Small intestine (tissue), 7 donors: ENCODE data around the gene AFF4. TPM values are rescaled to one million over a fixed set of nuclear protein-coding genes. Genes with fewer than 3 reads are reported as not detected.
"Not testable (repeated sequence)": the region's sequence is repeated elsewhere in the genome, so short reads cannot be mapped to it uniquely, and the experiment has no call there.

Source experiments
- DNase-seq, 2 donors: peaks; one replicate each; pipeline versions ENCODE4 v3.0.0 to v3.0.0-alpha.2; 2013
- FAIRE-seq: peaks from 2 replicates; lab custom pipeline; 2012; peaks lifted over from hg19 to GRCh38; lab: Jason Lieb, UNC
- H3K27ac ChIP-seq, 3 donors: one replicate each; pipeline ENCODE4 v1.5.1; 2013; ENCODE audit warnings: low read length in 2 of 3, mild to moderate bottlenecking in 2 of 3, control low read depth in 1 of 3, inconsistent platforms in 1 of 3, low read depth in 1 of 3, moderate library complexity in 1 of 3
- H3K27me3 ChIP-seq, 3 donors: one replicate each; pipeline ENCODE4 v1.6.1; 2013; ENCODE audit warnings: low read length in 3 of 3, inconsistent platforms in 1 of 3; ENCODE audit not compliant: control insufficient read depth in 3 of 3, insufficient read depth in 3 of 3
- H3K36me3 ChIP-seq, 3 donors: one replicate each; pipeline ENCODE4 v1.6.1; 2013; ENCODE audit warnings: low read length in 3 of 3, inconsistent platforms in 1 of 3, low read depth in 1 of 3, mild to moderate bottlenecking in 1 of 3, moderate library complexity in 1 of 3; ENCODE audit not compliant: control insufficient read depth in 3 of 3, insufficient read depth in 2 of 3
- H3K4me1 ChIP-seq, 3 donors: one replicate each; pipeline ENCODE4 v1.6.1; 2013; ENCODE audit warnings: low read length in 2 of 3, inconsistent platforms in 1 of 3, low read depth in 1 of 3, mild to moderate bottlenecking in 1 of 3, moderate library complexity in 1 of 3; ENCODE audit not compliant: control insufficient read depth in 3 of 3, insufficient read depth in 2 of 3
- H3K4me3 ChIP-seq, 3 donors: one replicate each; pipeline ENCODE4 v1.5.1; 2013; ENCODE audit warnings: low read length in 3 of 3, control low read depth in 1 of 3, inconsistent platforms in 1 of 3, low read depth in 1 of 3, mild to moderate bottlenecking in 1 of 3, moderate library complexity in 1 of 3
- H3K9me3 ChIP-seq, 2 donors: one replicate each; pipeline ENCODE4 v1.6.1; 2013; ENCODE audit warnings: low read depth in 1 of 2, low read length in 1 of 2; ENCODE audit not compliant: control insufficient read depth in 2 of 2, insufficient read depth in 1 of 2
- WGBS, 3 donors: extraction: QIAGEN DNeasy Blood & Tissue Kit; methylation state at CpG; one replicate each; pipeline ENCODE4 v1.1.7; 2013; 5-methylcytosine and 5-hydroxymethylcytosine counted together
- polyA plus RNA-seq, 4 donors: library from polyadenylated mRNA; stranded (reverse) in 3 of 4; unstranded in 1 of 4; fragments of 200-250 nt in 3 of 4; fragments of 120-200 nt in 1 of 4; gene quantifications; one replicate each; pipeline versions ENCODE4 v1.2.1 to v1.2.3, GENCODE V29; 2013
- donor health status: healthy with polysubstance abuse.
- donor health status: control.
- donor health status: control.
- donor health status: Bipolar disorder and iron deficiency.
- donor health status: healthy.

Gene AFF4
- polyA plus RNA-seq, 4 donors, result 7.0 to 45.7 (median 10.2) TPM

- peaks cover 0 to 22% (median 6%) of the 10 kb centered on the region in 3 donors for H3K4me1 ChIP-seq
- 1 to 2% (median 1%) methylated on average over 12 to 13 of the region's 13 CpGs for WGBS, 3 donors
- FAIRE-seq, result no peak
Observed at GRCh38 chr5:132867046-132867451, 96.4 kb downstream of the AFF4 start.

GRCh38 chr5:132866342-132867045, 96.9 kb downstream of the AFF4 start, which contains the start of the genes GDF9 and UQCRQ:
TSS of gene GDF9 (minus strand) at chr5:132866469. CDS start at chr5:132864533, 1,936 bp downstream.
TSS of gene UQCRQ (plus strand) at chr5:132866642. CDS start at chr5:132866882, 240 bp downstream.
- Histone ChIP-seq H3K4me1 (peaks cover 0 to 20% (median 4%) of the 10 kb centered on the region in 3 donors), H3K36me3 (peaks cover 0 to 26% (median 3%) of the 10 kb centered on the region in 3 donors), H3K9me3 (no peaks in the 10 kb centered on the region), H3K27ac (peak within 1 kb of the TSS; percentile 85 to 96 (median 94)), H3K27me3 (no peaks in the 10 kb centered on the region), H3K4me3 (peak within 1 kb of the TSS; percentile 64 to 92 (median 74))
- FAIRE-seq (no peak), DNase-seq (peak; percentile 100)
- 0 to 1% (median 1%) methylated on average over 48 to 55 of the region's 55 CpGs for WGBS, 3 donors

More at GRCh38 chr5:132867046-132867451, 96.4 kb downstream of the AFF4 start:
- Histone ChIP-seq H3K27ac (peak overlapping the region; percentile 85 to 96 (median 94)), H3K9me3 (no peaks in the 10 kb centered on the region), H3K27me3 (no peaks in the 10 kb centered on the region), H3K36me3 (peaks cover 0 to 30% (median 3%) of the 10 kb centered on the region in 3 donors), H3K4me3 (peak overlapping the region; percentile 64 to 92 (median 74))
- no peak for DNase-seq

GRCh38 chr5:132865668-132866341, 97.6 kb downstream of the AFF4 start:
- Histone ChIP-seq H3K4me3 (peak overlapping the region; percentile 64 to 92 (median 74)), H3K4me1 (peaks cover 0 to 21% (median 4%) of the 10 kb centered on the region in 3 donors), H3K36me3 (peaks cover 0 to 26% (median 3%) of the 10 kb centered on the region in 3 donors), H3K9me3 (no peaks in the 10 kb centered on the region), H3K27ac (peak overlapping the region; percentile 76 to 96 (median 94)), H3K27me3 (no peaks in the 10 kb centered on the region)
- FAIRE-seq (no peak), DNase-seq (peak in 1 of 2 donors; percentile 27)
- 27 to 33% (median 30%) methylated on average over 30 of the region's 30 CpGs for WGBS, 3 donors

GRCh38 chr5:132860742-132861141, 102.7 kb downstream of the AFF4 start:
- no peak for FAIRE-seq
- Histone ChIP-seq H3K27ac (no peak overlapping the region), H3K27me3 (no peaks in the 10 kb centered on the region), H3K9me3 (no peaks in the 10 kb centered on the region), H3K36me3 (no peaks in the 10 kb centered on the region), H3K4me1 (peaks cover 0 to 17% (median 0%) of the 10 kb centered on the region in 3 donors), H3K4me3 (no peak overlapping the region)
- DNase-seq, result no peak
- 74 to 85% (median 75%) methylated on average over 5 of the region's 5 CpGs for WGBS, 3 donors

GRCh38 chr5:132859889-132860437, 103.5 kb downstream of the AFF4 start:
- no peak for FAIRE-seq
- 72 to 91% (median 84%) methylated on average over 2 of the region's 2 CpGs for WGBS, 3 donors

GRCh38 chr5:132856011-132856410, 107.4 kb downstream of the AFF4 start:
- DNase-seq (no peak), FAIRE-seq (no peak)
- Histone ChIP-seq H3K27ac (no peak overlapping the region), H3K4me1 (peaks cover 0 to 2% (median 0%) of the 10 kb centered on the region in 3 donors), H3K27me3 (no peaks in the 10 kb centered on the region), H3K9me3 (no peaks in the 10 kb centered on the region), H3K36me3 (no peaks in the 10 kb centered on the region), H3K4me3 (no peak overlapping the region)
- 83 to 96% (median 85%) methylated on average over 3 of the region's 3 CpGs for WGBS, 3 donors

More at GRCh38 chr5:132859889-132860437, 103.5 kb downstream of the AFF4 start:
- no peaks in the 10 kb centered on the region for H3K27me3 ChIP-seq
- no peaks in the 10 kb centered on the region for H3K9me3 ChIP-seq
- H3K4me3 ChIP-seq, result no peak overlapping the region
- no peak overlapping the region for H3K27ac ChIP-seq
- peaks cover 0 to 15% (median 0%) of the 10 kb centered on the region in 3 donors for H3K4me1 ChIP-seq
- DNase-seq, result no peak
- H3K36me3 ChIP-seq, result no peaks in the 10 kb centered on the region

- not testable (repeated sequence) for FAIRE-seq, H3K27ac ChIP-seq
- WGBS, 3 donors, result 95 to 98% (median 97%) methylated on average over 5 of the region's 5 CpGs
Observed at GRCh38 chr5:132854992-132855391, 108.4 kb downstream of the AFF4 start.

GRCh38 chr5:132854301-132854700, 109.1 kb downstream of the AFF4 start:
- DNase-seq (no peak), FAIRE-seq (no peak)
- Histone ChIP-seq H3K27ac (no peak overlapping the region), H3K27me3 (no peaks in the 10 kb centered on the region), H3K9me3 (no peaks in the 10 kb centered on the region), H3K4me1 (peaks cover 0 to 7% (median 0%) of the 10 kb centered on the region in 3 donors), H3K4me3 (no peak overlapping the region), H3K36me3 (no peaks in the 10 kb centered on the region)
- WGBS, 3 donors, result 25 to 29% (median 29%) methylated on average over 3 of the region's 3 CpGs

More at GRCh38 chr5:132854992-132855391, 108.4 kb downstream of the AFF4 start:
- H3K9me3 ChIP-seq, DNase-seq, H3K27me3 ChIP-seq, H3K4me1 ChIP-seq, H3K36me3 ChIP-seq, H3K4me3 ChIP-seq: not testable (repeated sequence)
